ENCODE measurements around the gene TRIM29. TPM values are rescaled to one million over a fixed set of nuclear protein-coding genes. Genes with fewer than 3 reads are reported as not detected.

The TRIM29 gene
- total and polyA plus RNA-seq, 2 experiments from 2014 or later, result not detected

DNA sequence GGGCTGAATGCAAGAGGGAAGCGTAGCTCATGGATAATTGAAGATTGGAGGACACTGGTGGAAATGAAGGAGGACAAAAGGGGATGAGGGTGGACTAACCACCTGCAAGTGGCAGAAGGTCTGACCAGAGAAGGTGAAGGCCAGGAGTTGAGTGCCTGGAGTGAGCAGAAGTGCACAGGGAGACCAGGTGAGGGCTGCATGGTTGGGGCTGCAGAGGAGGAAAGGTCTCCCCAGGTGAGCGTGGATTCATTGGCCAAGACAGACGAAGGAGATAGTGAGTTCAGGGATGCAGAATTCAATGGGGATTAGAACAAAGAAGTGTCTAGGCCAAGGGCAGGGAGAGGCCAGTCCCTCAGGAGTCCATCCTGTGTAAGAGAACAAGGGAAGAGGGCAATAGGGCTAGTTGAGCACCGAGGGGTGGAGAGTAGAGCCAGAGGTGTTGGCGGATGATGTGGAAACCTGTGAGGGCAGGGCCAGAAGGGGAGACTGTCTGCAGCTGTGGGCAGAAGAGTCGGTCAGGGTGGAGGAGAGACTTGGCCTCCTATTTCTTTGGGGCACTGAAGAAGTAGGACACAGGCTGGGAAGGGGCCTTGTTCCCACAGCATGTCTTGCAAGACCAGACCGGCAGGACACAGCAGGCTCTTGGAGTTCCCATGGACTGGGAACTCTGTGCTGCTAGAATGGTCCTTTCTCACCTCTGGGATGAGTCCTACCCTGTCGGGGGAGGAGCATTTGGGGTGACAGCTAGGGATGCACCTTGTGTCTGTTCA lies 6.7 kb downstream of the TRIM29 start:
- no peaks in the 10 kb centered on the region for H3K36me3 ChIP-seq
- no peaks in the 10 kb centered on the region for H3K9me3 ChIP-seq (ENCODE audit: low read depth)
- no peak overlapping the region for H3K4me3 ChIP-seq
- peaks cover 3% of the 10 kb centered on the region for H3K4me1 ChIP-seq (ENCODE audit: low read depth)
- TF ChIP-seq, protein P1, sequence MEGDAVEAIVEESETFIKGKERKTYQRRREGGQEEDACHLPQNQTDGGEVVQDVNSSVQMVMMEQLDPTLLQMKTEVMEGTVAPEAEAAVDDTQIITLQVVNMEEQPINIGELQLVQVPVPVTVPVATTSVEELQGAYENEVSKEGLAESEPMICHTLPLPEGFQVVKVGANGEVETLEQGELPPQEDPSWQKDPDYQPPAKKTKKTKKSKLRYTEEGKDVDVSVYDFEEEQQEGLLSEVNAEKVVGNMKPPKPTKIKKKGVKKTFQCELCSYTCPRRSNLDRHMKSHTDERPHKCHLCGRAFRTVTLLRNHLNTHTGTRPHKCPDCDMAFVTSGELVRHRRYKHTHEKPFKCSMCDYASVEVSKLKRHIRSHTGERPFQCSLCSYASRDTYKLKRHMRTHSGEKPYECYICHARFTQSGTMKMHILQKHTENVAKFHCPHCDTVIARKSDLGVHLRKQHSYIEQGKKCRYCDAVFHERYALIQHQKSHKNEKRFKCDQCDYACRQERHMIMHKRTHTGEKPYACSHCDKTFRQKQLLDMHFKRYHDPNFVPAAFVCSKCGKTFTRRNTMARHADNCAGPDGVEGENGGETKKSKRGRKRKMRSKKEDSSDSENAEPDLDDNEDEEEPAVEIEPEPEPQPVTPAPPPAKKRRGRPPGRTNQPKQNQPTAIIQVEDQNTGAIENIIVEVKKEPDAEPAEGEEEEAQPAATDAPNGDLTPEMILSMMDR (IDR thresholded peaks at IDR 0.05; ENCODE audit: low read depth, low read length), result no peak
- no peak overlapping the region for H3K27ac ChIP-seq
- no peak for DNase-seq (ENCODE audit: low read depth in 1 of 2, low spot score in 1 of 2)
- H3K27me3 ChIP-seq, result peaks cover 11% of the 10 kb centered on the region

- Histone ChIP-seq H3K4me1 (ENCODE audit: low read depth) (peaks cover 3% of the 10 kb centered on the region), H3K27me3 (peaks cover 11% of the 10 kb centered on the region), H3K27ac (no peak overlapping the region), H3K9me3 (ENCODE audit: low read depth) (no peaks in the 10 kb centered on the region), H3K36me3 (no peaks in the 10 kb centered on the region), H3K4me3 (no peak overlapping the region)
- TF ChIP-seq, protein P1 (IDR thresholded peaks at IDR 0.05; ENCODE audit: low read depth, low read length), result no peak
- no peak for DNase-seq (ENCODE audit: low read depth in 1 of 2, low spot score in 1 of 2)
These were observed 7.5 kb downstream of the TRIM29 start for GRCh38 chr11:120130176-120130980.

- peaks cover 3% of the 10 kb centered on the region for H3K4me1 ChIP-seq (ENCODE audit: low read depth)
- no peak overlapping the region for H3K4me3 ChIP-seq
- no peaks in the 10 kb centered on the region for H3K36me3 ChIP-seq
- H3K27me3 ChIP-seq, result peaks cover 11% of the 10 kb centered on the region
- DNase-seq (ENCODE audit: low read depth in 1 of 2, low spot score in 1 of 2), result no peak
- H3K9me3 ChIP-seq (ENCODE audit: low read depth), result no peaks in the 10 kb centered on the region
- TF ChIP-seq, protein P1 (IDR thresholded peaks at IDR 0.05; ENCODE audit: low read depth, low read length), result no peak
- no peak overlapping the region for H3K27ac ChIP-seq
These were observed 8.3 kb downstream of the TRIM29 start for GRCh38 chr11:120129570-120129969.

DNA sequence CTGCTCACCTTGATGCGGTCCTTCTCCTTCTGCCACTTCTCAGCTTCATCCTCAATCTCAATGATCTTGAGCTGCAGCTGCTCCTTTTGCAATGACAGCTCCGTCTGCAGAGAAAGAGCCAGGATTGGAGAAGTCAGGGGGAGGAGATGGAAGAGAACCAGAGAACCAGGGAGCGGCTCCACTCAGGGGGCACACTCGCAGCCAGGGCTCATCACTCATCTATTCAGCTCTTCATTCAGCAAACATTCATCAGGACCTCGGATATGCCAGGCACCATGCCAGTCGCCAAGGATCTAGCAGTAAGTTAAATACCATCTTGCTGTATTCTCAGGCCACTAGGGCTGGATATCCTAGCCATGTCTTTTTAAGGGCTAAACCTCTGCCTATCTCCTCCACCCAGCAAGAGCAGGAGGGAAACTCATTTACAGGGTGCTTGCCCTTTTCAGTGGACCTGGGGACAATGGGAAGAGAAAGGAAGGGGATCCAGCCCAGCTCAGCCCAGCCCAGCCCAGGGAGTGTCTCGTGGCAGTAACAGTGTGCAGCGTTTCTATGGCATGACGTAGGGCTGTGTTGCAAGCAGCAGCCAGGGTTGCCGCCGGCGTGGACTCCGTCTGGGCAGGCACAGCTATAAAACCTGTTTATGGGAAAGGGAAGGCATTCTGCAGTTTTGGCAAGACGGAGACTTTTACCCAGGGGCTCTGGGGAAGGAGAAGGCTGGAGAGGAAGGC lies 9.4 kb downstream of the TRIM29 start:
- peaks cover 11% of the 10 kb centered on the region for H3K27me3 ChIP-seq
- no peak overlapping the region for H3K4me3 ChIP-seq
- H3K36me3 ChIP-seq, result no peaks in the 10 kb centered on the region
- peaks cover 3% of the 10 kb centered on the region for H3K4me1 ChIP-seq (ENCODE audit: low read depth)
- no peaks in the 10 kb centered on the region for H3K9me3 ChIP-seq (ENCODE audit: low read depth)
- no peak for DNase-seq (ENCODE audit: low read depth in 1 of 2, low spot score in 1 of 2)
- TF ChIP-seq, protein P1 (IDR thresholded peaks at IDR 0.05; ENCODE audit: low read depth, low read length), result no peak
- no peak overlapping the region for H3K27ac ChIP-seq

DNA sequence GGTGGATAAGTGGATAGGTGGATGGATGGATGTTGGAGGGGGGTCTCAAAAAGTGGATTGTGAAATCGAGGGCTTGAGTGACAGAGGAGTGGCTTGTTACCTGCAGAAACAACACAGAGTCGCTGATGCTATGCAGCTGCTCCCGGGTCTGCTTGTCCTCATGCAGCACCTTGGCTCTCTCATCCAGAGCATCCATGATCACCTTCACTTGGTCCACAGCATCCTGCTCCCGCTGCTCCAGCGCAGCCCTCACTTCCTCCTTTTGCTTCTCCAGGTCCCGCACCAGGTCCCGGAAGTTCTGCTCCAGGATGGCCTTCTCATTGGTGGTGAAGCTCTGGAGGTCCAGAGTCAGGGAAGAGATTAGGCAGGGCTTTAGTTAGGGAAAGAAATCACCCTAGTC lies 10.7 kb downstream of the TRIM29 start:
- Histone ChIP-seq H3K4me1 (ENCODE audit: low read depth) (no peaks in the 10 kb centered on the region), H3K9me3 (ENCODE audit: low read depth) (no peaks in the 10 kb centered on the region), H3K36me3 (no peaks in the 10 kb centered on the region), H3K4me3 (no peak overlapping the region), H3K27me3 (peaks cover 11% of the 10 kb centered on the region), H3K27ac (no peak overlapping the region)
- TF ChIP-seq, protein P1 (IDR thresholded peaks at IDR 0.05; ENCODE audit: low read depth, low read length), result no peak
- DNase-seq (ENCODE audit: low read depth in 1 of 2, low spot score in 1 of 2), result no peak

Measured in cardiac muscle cell (in vitro differentiated cells and primary cell).